IMR-90 (cell line): ENCODE results near the gene TVP23C. TPM values are rescaled to one million over a fixed set of nuclear protein-coding genes. Genes with fewer than 3 reads are reported as not detected.

ENCODE experiments used
- ATAC-seq: fragments of 200-7000 bp; cut with Tn5 transposase; 2 replicates; pipeline ENCODE4 v1.9.1; 2020; ENCODE audit warnings: low read depth, mild to moderate bottlenecking, moderate library complexity
- BruUV-seq: library from RNA; stranded (reverse); fragments of 400-500 nt; replicated peaks from 2 replicates; lab custom pipeline; 2021; lab: Mats Ljungman, UMichigan
- CTCF ChIA-PET: fragments of 300-600 bp; formaldehyde crosslinking; extraction: SDS; loops from one replicate; lab custom pipeline; 2021; ENCODE audit warnings: antibody characterized with exemption; lab: Yijun Ruan, JAX
- POLR2A ChIA-PET: fragments of 300-600 bp; sonication (Branson Sonifier 250); formaldehyde crosslinking; loops from one replicate; lab custom pipeline; 2022; ENCODE audit warnings: antibody characterized with exemption; ENCODE audit not compliant: unreplicated experiment; lab: Charles Lee
- DNase-seq: peaks from one replicate; pipeline ENCODE4 v3.0.0; 2013
- H2AFZ ChIP-seq: replicated peaks from 2 replicates; pipeline ENCODE3; 2013; ENCODE audit warnings: low read length, mild to moderate bottlenecking; ENCODE audit not compliant: poor library complexity
- H2AK5ac ChIP-seq: 2 replicates; pipeline ENCODE4 v1.6.1; 2013; ENCODE audit warnings: low read depth, low read length, inconsistent platforms
- H2AK9ac ChIP-seq: replicated peaks from 2 replicates; pipeline ENCODE3; 2013; ENCODE audit warnings: mild to moderate bottlenecking, low read depth, low read length, moderate library complexity; ENCODE audit not compliant: poor library complexity
- H2BK120ac ChIP-seq: 2 replicates; pipeline ENCODE4 v1.6.1; 2013; ENCODE audit warnings: low read depth, low read length, inconsistent platforms
- H2BK15ac ChIP-seq: 3 replicates; pipeline ENCODE4 v1.6.1; 2013; ENCODE audit warnings: low read depth, low read length, inconsistent platforms
- H2BK20ac ChIP-seq: 2 replicates; pipeline ENCODE4 v1.6.1; 2013; ENCODE audit warnings: low read depth, mild to moderate bottlenecking, inconsistent platforms, low read length, moderate library complexity
- H2BK5ac ChIP-seq: 2 replicates; pipeline ENCODE4 v1.6.1; 2013; ENCODE audit warnings: mild to moderate bottlenecking, low read depth, low read length, inconsistent platforms; ENCODE audit not compliant: poor library complexity, severe bottlenecking
- H3K14ac ChIP-seq: replicated peaks from 2 replicates; pipeline ENCODE4 v1.6.1; 2013; ENCODE audit warnings: low read depth, low read length, inconsistent platforms
- H3K18ac ChIP-seq: 2 replicates; pipeline ENCODE4 v1.6.1; 2013; ENCODE audit warnings: low read depth, low read length, control low read depth
- H3K23ac ChIP-seq: 2 replicates; pipeline ENCODE4 v1.6.1; 2013; ENCODE audit warnings: low read depth, low read length, inconsistent platforms
- H3K27ac ChIP-seq: 2 replicates; pipeline ENCODE4 v1.5.1; 2013; ENCODE audit warnings: mild to moderate bottlenecking, control low read depth, low read length; ENCODE audit not compliant: insufficient read depth
- H3K27me3 ChIP-seq: 2 replicates; pipeline ENCODE4 v1.6.1; 2013; ENCODE audit warnings: low read length; ENCODE audit not compliant: control insufficient read depth, insufficient read depth
- H3K36me3 ChIP-seq: 2 replicates; pipeline ENCODE4 v1.6.1; 2013; ENCODE audit warnings: low read length, mixed read lengths; ENCODE audit not compliant: control insufficient read depth, insufficient read depth
- H3K4ac ChIP-seq: 2 replicates; pipeline ENCODE4 v1.6.1; 2013; ENCODE audit warnings: low read depth, low read length, inconsistent platforms
- H3K4me1 ChIP-seq: 2 replicates; pipeline ENCODE4 v1.6.1; 2013; ENCODE audit warnings: low read length, mixed read lengths; ENCODE audit not compliant: control insufficient read depth, insufficient read depth
- H3K4me2 ChIP-seq: 2 replicates; pipeline ENCODE4 v1.6.1; 2013; ENCODE audit warnings: low read depth, mild to moderate bottlenecking, control low read depth, low read length, moderate library complexity
- H3K4me3 ChIP-seq: 2 replicates; pipeline ENCODE4 v1.5.1; 2013; ENCODE audit warnings: low read depth, mild to moderate bottlenecking, control low read depth, low read length, moderate library complexity; ENCODE audit not compliant: insufficient read depth
- H3K56ac ChIP-seq: 2 replicates; pipeline ENCODE4 v1.6.1; 2013; ENCODE audit warnings: low read length, inconsistent platforms; ENCODE audit not compliant: insufficient read depth; ENCODE audit errors: extremely low read depth
- H3K79me1 ChIP-seq, 2 experiments: 2 replicates each; pipeline ENCODE4 v1.6.1; 2013; ENCODE audit warnings: low read length in 2 of 2, inconsistent platforms in 1 of 2, low read depth in 1 of 2
- H3K9ac ChIP-seq: 2 replicates; pipeline ENCODE4 v1.6.1; 2013; ENCODE audit warnings: low read depth, low read length, control low read depth
- H3K9me1 ChIP-seq: 2 replicates; pipeline ENCODE4 v1.6.1; 2013; ENCODE audit warnings: low read length, inconsistent platforms; ENCODE audit not compliant: insufficient read depth
- H3K9me3 ChIP-seq: 2 replicates; pipeline ENCODE4 v1.6.1; 2013; ENCODE audit warnings: low read length; ENCODE audit not compliant: control insufficient read depth, insufficient read depth
- H4K20me1 ChIP-seq: 2 replicates; pipeline ENCODE4 v1.6.1; 2013; ENCODE audit warnings: low read length, inconsistent platforms; ENCODE audit not compliant: insufficient read depth
- H4K5ac ChIP-seq: 2 replicates; pipeline ENCODE4 v1.6.1; 2013; ENCODE audit warnings: mild to moderate bottlenecking, low read depth, low read length, control low read depth
- H4K8ac ChIP-seq, 2 experiments: 2 replicates each; pipeline ENCODE4 v1.6.1; 2013; ENCODE audit warnings: low read depth in 2 of 2, low read length in 2 of 2, control low read depth in 1 of 2, inconsistent platforms in 1 of 2
- H4K91ac ChIP-seq: 2 replicates; pipeline ENCODE4 v1.6.1; 2013; ENCODE audit warnings: low read depth, low read length, inconsistent platforms; ENCODE audit not compliant: insufficient read depth
- BHLHE40 ChIP-seq: fragments of 150-350 bp; IDR thresholded peaks from 2 replicates; pipeline ENCODE4 v1.6.1; 2016; ENCODE audit warnings: mild to moderate bottlenecking, low read depth, low read length
- CHD1 ChIP-seq: IDR thresholded peaks from 2 replicates; pipeline ENCODE4 v1.6.1; 2012; ENCODE audit warnings: low read depth, low read length, improper control_type of control experiment
- FOS ChIP-seq: fragments of 150-350 bp; IDR thresholded peaks from 2 replicates; pipeline ENCODE4 v1.6.1; 2016; ENCODE audit warnings: low read depth, low read length
- MXI1 ChIP-seq: IDR thresholded peaks from 2 replicates; pipeline ENCODE4 v1.6.1; 2012; ENCODE audit warnings: low read depth, mild to moderate bottlenecking, low read length, moderate library complexity, borderline replicate concordance
- NFE2L2 ChIP-seq: fragments of 150-350 bp; IDR thresholded peaks from 2 replicates; pipeline ENCODE4 v1.6.1; 2016; ENCODE audit warnings: low read depth, mild to moderate bottlenecking, low read length
- POLR2A ChIP-seq: IDR thresholded peaks from 2 replicates; pipeline ENCODE4 v1.6.1; 2012; ENCODE audit warnings: mild to moderate bottlenecking, low read depth, low read length
- RCOR1 ChIP-seq: IDR thresholded peaks from 2 replicates; pipeline ENCODE4 v1.6.1; 2012; ENCODE audit warnings: mild to moderate bottlenecking, low read length, improper control_type of control experiment; ENCODE audit not compliant: insufficient replicate concordance
- WGBS, 2 experiments: methylation state at CpG; one replicate each; pipeline versions ENCODE4 v1.1.5 to v1.1.7; 2013; ENCODE audit warnings: missing lambda C conversion rate in 2 of 2; ENCODE audit not compliant: insufficient read length in 1 of 2; ENCODE audit errors: extremely low coverage in 2 of 2; 5-methylcytosine and 5-hydroxymethylcytosine counted together
- dilution Hi-C: fragments of 300-500 bp; cut with HindIII; formaldehyde crosslinking; loops from one replicate; pipeline ENCODE4 v1.14.3; 2018; ENCODE audit warnings: low sequenced_read_pairs; ENCODE audit not compliant: unreplicated experiment
- in situ Hi-C: fragments of 300-500 bp; cut with MboI; formaldehyde crosslinking; loops from 3 replicates; pipeline ENCODE4 v1.14.3; 2019; ENCODE audit warnings: low sequenced_read_pairs, inconsistent platforms, mixed read lengths
- intact Hi-C: fragments of 100-400 bp; cut with micrococcal nuclease; formaldehyde crosslinking; loops from 2 replicates; pipeline ENCODE4 v1.10.0; 2022
- polyA plus RNA-seq, 3 experiments: library from polyadenylated mRNA; depleted of rRNA; stranded (reverse); fragments of >200 nt; gene quantifications; 2 replicates each; pipeline ENCODE4 v1.2.3, GENCODE V29; 2012; ENCODE audit warnings: low replicate concordance in 1 of 3
- total RNA-seq: library from RNA; depleted of rRNA; stranded (reverse); fragments of >200 nt; gene quantifications from 2 replicates; pipeline ENCODE4 v1.2.3, GENCODE V29; 2012
- TF ChIP-seq, protein P1 (sequence below): fragments of 150-350 bp; IDR thresholded peaks from 2 replicates; pipeline ENCODE4 v1.6.1; 2017; ENCODE audit warnings: mild to moderate bottlenecking, antibody characterized with exemption, low read length, low read depth

Gene TVP23C
- total and polyA plus RNA-seq, 2 of the 4 experiments (the other 2 are of a cell fraction), result 7.5 to 12.0 TPM

DNA sequence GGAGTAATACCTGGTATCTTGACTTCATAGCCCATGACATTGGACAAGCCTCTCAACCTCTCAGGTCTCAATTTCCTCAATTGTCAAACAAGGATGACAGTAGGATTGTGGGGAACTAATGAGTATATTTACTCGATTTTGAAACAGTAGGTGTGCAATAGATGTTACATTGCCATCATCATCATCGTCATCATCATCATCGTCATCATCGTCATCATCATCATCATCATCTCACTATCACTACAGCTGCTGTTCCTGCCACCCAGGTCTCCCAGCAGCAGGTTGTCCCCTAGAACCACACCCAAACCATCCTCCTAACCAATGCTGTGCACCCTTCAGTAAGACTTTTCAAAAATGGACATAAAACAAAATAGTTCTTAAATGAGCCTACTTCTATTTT, 71.1 kb downstream of the TVP23C start:
- Histone ChIP-seq H3K14ac (no peak overlapping the region), H3K4me3 (no peak overlapping the region), H2BK5ac (no peak overlapping the region), H3K79me1 (peaks cover 0 to 4% of the 10 kb centered on the region in 2 experiments; a peak in 1 of 4 replicates), H2AK5ac (peak overlapping the region; percentile 8; the same call in 1 of the 2 replicates), H4K5ac (no peak overlapping the region), H3K27me3 (no peaks in the 10 kb centered on the region), H2AK9ac (no peak overlapping the region), H4K20me1 (no peaks in the 10 kb centered on the region), H3K4me1 (peaks cover 4% of the 10 kb centered on the region), H3K4ac (no peak overlapping the region), H3K23ac (no peak overlapping the region), H4K8ac (no peak overlapping the region), H3K9ac (no peak overlapping the region), H3K27ac (no peak overlapping the region), H3K18ac (no peak overlapping the region), H3K56ac (no peak overlapping the region), H3K9me3 (no peaks in the 10 kb centered on the region), H2BK15ac (no peak overlapping the region; the same call in 2 of the 3 replicates), H3K4me2 (no peak overlapping the region), H3K36me3 (peaks cover 6% of the 10 kb centered on the region), H2AFZ (no peak overlapping the region), H4K91ac (no peak overlapping the region), H3K9me1 (peaks cover 17% of the 10 kb centered on the region), H2BK120ac (no peak overlapping the region), H2BK20ac (no peak overlapping the region)
- ATAC-seq (no peak), DNase-seq (no peak)
- TF ChIP-seq RCOR1 (no peak), POLR2A (no peak), FOS (no peak), CHD1 (no peak), NFE2L2 (no peak), BHLHE40 (no peak), MXI1 (no peak)
- TF ChIP-seq, protein P1, sequence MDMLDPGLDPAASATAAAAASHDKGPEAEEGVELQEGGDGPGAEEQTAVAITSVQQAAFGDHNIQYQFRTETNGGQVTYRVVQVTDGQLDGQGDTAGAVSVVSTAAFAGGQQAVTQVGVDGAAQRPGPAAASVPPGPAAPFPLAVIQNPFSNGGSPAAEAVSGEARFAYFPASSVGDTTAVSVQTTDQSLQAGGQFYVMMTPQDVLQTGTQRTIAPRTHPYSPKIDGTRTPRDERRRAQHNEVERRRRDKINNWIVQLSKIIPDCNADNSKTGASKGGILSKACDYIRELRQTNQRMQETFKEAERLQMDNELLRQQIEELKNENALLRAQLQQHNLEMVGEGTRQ, result no peak
- dilution Hi-C loops, result no loop called here
- POLR2A ChIA-PET, result no interaction called here
- intact Hi-C loops, result no loop called here
- in situ Hi-C loops, result no loop called here
- CTCF ChIA-PET, result no interaction called here
- 100% methylated on average over 3 of the region's 4 CpGs; no CpG with 5 or more reads in 1 of the 2 experiments for WGBS, 2 experiments
- BruUV-seq, result no TSS peak
